SK-MEL-5 (cell line): ENCODE measurements around the gene PDZRN4. TPM values are rescaled to one million over a fixed set of nuclear protein-coding genes. Genes with fewer than 3 reads are reported as not detected.
"Not testable (repeated sequence)": the region's sequence is repeated elsewhere in the genome, so short reads cannot be mapped to it uniquely, and the experiment has no call there.

ENCODE experiments used
- DNase-seq: peaks from one replicate; pipeline ENCODE4 v3.0.0-alpha.2; 2016; ENCODE audit warnings: low read depth, low spot score
- in situ Hi-C: cut with HindIII; loops from 2 replicates; pipeline ENCODE4 v1.10.0; 2016; ENCODE audit warnings: low sequenced_read_pairs, high pct_unique_total_duplicates, low pct_unique_long_range_greater_than_20kb
- total RNA-seq: library from RNA; depleted of rRNA; stranded (reverse); fragments of >200 nt; shearing (Covaris generic); gene quantifications from 2 replicates; pipeline ENCODE4 v1.2.3, GENCODE V29; 2014

PDZRN4 gene
- total RNA-seq, 1 experiment from 2014 or later: not detected

- in situ Hi-C loops: no loop called here
These were observed 322.4 kb downstream of the PDZRN4 start for GRCh38 chr12:41510470-41510869.

GRCh38 chr12:41511247-41511646, 323.1 kb downstream of the PDZRN4 start:
- in situ Hi-C loops: no loop called here
- no peak for DNase-seq

More at GRCh38 chr12:41510470-41510869, 322.4 kb downstream of the PDZRN4 start:
- DNase-seq: no peak

GRCh38 chr12:41512497-41512896, 324.4 kb downstream of the PDZRN4 start:
- in situ Hi-C loops: no loop called here

GRCh38 chr12:41514021-41514777, 326.1 kb downstream of the PDZRN4 start:
- no peak for DNase-seq
- in situ Hi-C loops: no loop called here

More at GRCh38 chr12:41512497-41512896, 324.4 kb downstream of the PDZRN4 start:
- DNase-seq: no peak

- no peak for DNase-seq
- in situ Hi-C loops: no loop called here
These were observed 326.8 kb downstream of the PDZRN4 start for GRCh38 chr12:41514907-41515306.

GRCh38 chr12:41515953-41516352, 327.8 kb downstream of the PDZRN4 start:
- in situ Hi-C loops: no loop called here

GRCh38 chr12:41520869-41521268, 332.7 kb downstream of the PDZRN4 start:
- in situ Hi-C loops: no loop called here
- no peak for DNase-seq

More at GRCh38 chr12:41515953-41516352, 327.8 kb downstream of the PDZRN4 start:
- no peak for DNase-seq

GRCh38 chr12:41521872-41522379, 333.8 kb downstream of the PDZRN4 start:
- DNase-seq: no peak
- in situ Hi-C loops: no loop called here

- in situ Hi-C loops: no loop called here
- DNase-seq: no peak
These were observed 338.9 kb downstream of the PDZRN4 start for GRCh38 chr12:41527062-41527461.

- in situ Hi-C loops: no loop called here
- DNase-seq: no peak
These were observed 339.5 kb downstream of the PDZRN4 start for GRCh38 chr12:41527534-41528116.

GRCh38 chr12:41528874-41529273, 340.8 kb downstream of the PDZRN4 start:
- in situ Hi-C loops: no loop called here
- DNase-seq: no peak

GRCh38 chr12:41530441-41530840, 342.3 kb downstream of the PDZRN4 start:
- in situ Hi-C loops: no loop called here
- no peak for DNase-seq

GRCh38 chr12:41531147-41531829, 343.2 kb downstream of the PDZRN4 start:
- DNase-seq: no peak
- in situ Hi-C loops: no loop called here

GRCh38 chr12:41532072-41532471, 344.0 kb downstream of the PDZRN4 start:
- in situ Hi-C loops: no loop called here
- DNase-seq: no peak

- in situ Hi-C loops: no loop called here
- DNase-seq: no peak
These were observed 348.8 kb downstream of the PDZRN4 start for GRCh38 chr12:41536813-41537490.

GRCh38 chr12:41537522-41537921, 349.4 kb downstream of the PDZRN4 start:
- in situ Hi-C loops: no loop called here

GRCh38 chr12:41545761-41546160, 357.6 kb downstream of the PDZRN4 start:
- no peak for DNase-seq
- in situ Hi-C loops: no loop called here

More at GRCh38 chr12:41537522-41537921, 349.4 kb downstream of the PDZRN4 start:
- DNase-seq: no peak

- in situ Hi-C loops, DNase-seq: not testable (repeated sequence)
These were observed 359.0 kb downstream of the PDZRN4 start for GRCh38 chr12:41547071-41547470.
